Lower lobe of right lung (tissue), 2 donors: Measurements from ENCODE around the gene APOBEC3H. TPM values are rescaled to one million over a fixed set of nuclear protein-coding genes. Genes with fewer than 3 reads are reported as not detected.

Source experiments
- ATAC-seq, 2 donors: fragments of 200-7000 bp; cut with Tn5 transposase; one replicate each; pipeline ENCODE4 v1.9.1; 2020 to 2022; ENCODE audit warnings: mild to moderate bottlenecking in 2 of 2, moderate library complexity in 2 of 2
- DNase-seq: peaks from one replicate; pipeline ENCODE4 v3.0.0-alpha.2; 2020
- H3K27ac ChIP-seq: fragments of 200-600 bp; one replicate; pipeline ENCODE4 v1.8.0; 2022
- H3K27me3 ChIP-seq: fragments of 200-600 bp; one replicate; pipeline ENCODE4 v1.8.0; 2022; ENCODE audit warnings: low read depth
- H3K36me3 ChIP-seq: fragments of 200-600 bp; one replicate; pipeline ENCODE4 v1.8.0; 2022; ENCODE audit warnings: mild to moderate bottlenecking
- H3K4me1 ChIP-seq: fragments of 200-600 bp; one replicate; pipeline ENCODE4 v1.8.0; 2022
- H3K4me3 ChIP-seq: fragments of 200-600 bp; one replicate; pipeline ENCODE4 v1.8.0; 2022; ENCODE audit warnings: mild to moderate bottlenecking
- H3K9me3 ChIP-seq: fragments of 200-600 bp; one replicate; pipeline ENCODE4 v1.8.0; 2022
- CTCF ChIP-seq: fragments of 200-600 bp; IDR thresholded peaks from one replicate; pipeline ENCODE4 v1.8.0; 2022; ENCODE audit warnings: antibody characterized with exemption, mild to moderate bottlenecking
- intact Hi-C: fragments of 100-400 bp; cut with DNase I; formaldehyde crosslinking; loops from one replicate; pipeline ENCODE4 v1.11.0; 2022
- total RNA-seq: library from RNA; stranded (reverse); fragmentation: NEBNext Ultra II Directional; extraction: Animal tissue kit (Norgen Biotek cat#: 25700); gene quantifications from one replicate; pipeline ENCODE4 v1.2.1, GENCODE V29; 2021
- donor health status: DM: no; HTN: yes; CAD: no; lungs with severe emphysema.

Gene APOBEC3H
- total RNA-seq, 1 donor from 2014 or later: 1.9 TPM

- no peak overlapping the region for H3K27ac ChIP-seq
- H3K4me3 ChIP-seq: no peak overlapping the region
- H3K4me1 ChIP-seq: peaks cover 16% of the 10 kb centered on the region
- H3K27me3 ChIP-seq: no peaks in the 10 kb centered on the region
- peak; percentile 22 to 27 for ATAC-seq
- H3K36me3 ChIP-seq: peaks cover 44% of the 10 kb centered on the region
- no peak for TF ChIP-seq CTCF
- DNase-seq: no peak
- H3K9me3 ChIP-seq: no peaks in the 10 kb centered on the region
- intact Hi-C loops: no loop called here
Observed at GRCh38 chr22:39130892-39131855, 34.1 kb downstream of the APOBEC3H start.

GRCh38 chr22:39132281-39132680, 35.2 kb downstream of the APOBEC3H start:
- H3K27ac ChIP-seq: no peak overlapping the region
- DNase-seq (no peak), ATAC-seq (no peak)
- no peak overlapping the region for H3K4me3 ChIP-seq
- no peaks in the 10 kb centered on the region for H3K9me3 ChIP-seq
- H3K36me3 ChIP-seq: peaks cover 47% of the 10 kb centered on the region
- no peaks in the 10 kb centered on the region for H3K27me3 ChIP-seq
- no peak for TF ChIP-seq CTCF
- intact Hi-C loops: no loop called here
- peaks cover 16% of the 10 kb centered on the region for H3K4me1 ChIP-seq

- intact Hi-C loops: no loop called here
- DNase-seq (no peak), ATAC-seq (no peak)
- Histone ChIP-seq H3K36me3 (peaks cover 51% of the 10 kb centered on the region), H3K4me1 (peaks cover 16% of the 10 kb centered on the region), H3K9me3 (no peaks in the 10 kb centered on the region), H3K27ac (no peak overlapping the region), H3K4me3 (no peak overlapping the region), H3K27me3 (no peaks in the 10 kb centered on the region)
- no peak for TF ChIP-seq CTCF
Observed at GRCh38 chr22:39132871-39133524, 36.0 kb downstream of the APOBEC3H start.

- Histone ChIP-seq H3K27ac (no peak overlapping the region), H3K4me1 (peaks cover 16% of the 10 kb centered on the region), H3K27me3 (no peaks in the 10 kb centered on the region), H3K4me3 (no peak overlapping the region), H3K9me3 (no peaks in the 10 kb centered on the region), H3K36me3 (peaks cover 58% of the 10 kb centered on the region)
- ATAC-seq (no peak), DNase-seq (no peak)
- intact Hi-C loops: no loop called here
- TF ChIP-seq CTCF: no peak
Observed at GRCh38 chr22:39133871-39134270, 36.8 kb downstream of the APOBEC3H start.

GRCh38 chr22:39134366-39135091, 37.5 kb downstream of the APOBEC3H start:
- H3K4me1 ChIP-seq: peaks cover 16% of the 10 kb centered on the region
- peaks cover 58% of the 10 kb centered on the region for H3K36me3 ChIP-seq
- H3K4me3 ChIP-seq: no peak overlapping the region
- intact Hi-C loops: no loop called here
- no peak overlapping the region for H3K27ac ChIP-seq
- no peaks in the 10 kb centered on the region for H3K9me3 ChIP-seq
- no peak for ATAC-seq
- no peaks in the 10 kb centered on the region for H3K27me3 ChIP-seq
- no peak for DNase-seq
- no peak for TF ChIP-seq CTCF
